Suppressor macrophage treated with lipopolysaccharide for 1 hour (primary cell): ENCODE measurements around the gene TRAPPC10.

Experiments used
- DNase-seq, 3 donors: peaks; one replicate each; pipeline ENCODE4 v3.0.0-alpha.2; 2020 to 2022

The TRAPPC10 gene

DNA sequence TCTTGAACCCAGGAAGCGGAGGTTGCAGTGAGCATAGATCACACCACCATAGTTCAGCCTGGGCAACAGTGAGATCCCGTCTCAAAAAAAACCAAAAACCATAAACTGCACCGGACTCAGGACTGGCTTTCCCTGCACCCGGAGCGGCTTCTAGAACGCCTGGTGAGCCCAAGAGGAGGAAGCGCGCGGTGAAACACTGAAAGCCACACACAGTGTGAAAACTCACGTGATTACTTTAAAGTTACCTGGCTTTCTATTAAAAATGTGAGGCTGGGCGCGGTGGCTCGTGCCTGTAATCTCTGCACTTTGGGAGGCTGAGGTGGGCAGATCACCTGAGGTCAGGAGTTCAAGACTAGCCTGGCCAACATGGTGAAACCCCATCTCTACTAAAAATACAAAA, 7.0 kb upstream of the TRAPPC10 start:
- no peak for DNase-seq

DNA sequence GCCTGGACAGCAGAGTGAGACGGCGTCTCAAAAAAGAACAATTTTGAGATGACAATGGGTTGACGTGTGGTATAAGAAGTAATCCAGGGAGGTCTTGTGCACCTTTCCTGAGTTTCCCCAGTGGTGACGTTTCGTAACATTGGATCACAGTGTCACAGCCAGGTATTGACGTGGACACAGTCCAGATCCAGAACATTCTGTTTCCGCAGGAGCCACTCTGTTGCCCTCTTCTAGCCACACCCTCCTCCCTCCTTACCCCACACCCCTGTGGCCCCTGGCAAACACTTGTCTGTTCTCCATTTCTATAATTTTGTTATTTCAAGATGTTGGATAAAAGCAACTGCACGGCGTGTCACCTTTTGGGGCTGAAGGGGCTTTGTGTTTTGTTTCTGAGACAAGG, 6.5 kb upstream of the TRAPPC10 start:
- no peak for DNase-seq

DNA sequence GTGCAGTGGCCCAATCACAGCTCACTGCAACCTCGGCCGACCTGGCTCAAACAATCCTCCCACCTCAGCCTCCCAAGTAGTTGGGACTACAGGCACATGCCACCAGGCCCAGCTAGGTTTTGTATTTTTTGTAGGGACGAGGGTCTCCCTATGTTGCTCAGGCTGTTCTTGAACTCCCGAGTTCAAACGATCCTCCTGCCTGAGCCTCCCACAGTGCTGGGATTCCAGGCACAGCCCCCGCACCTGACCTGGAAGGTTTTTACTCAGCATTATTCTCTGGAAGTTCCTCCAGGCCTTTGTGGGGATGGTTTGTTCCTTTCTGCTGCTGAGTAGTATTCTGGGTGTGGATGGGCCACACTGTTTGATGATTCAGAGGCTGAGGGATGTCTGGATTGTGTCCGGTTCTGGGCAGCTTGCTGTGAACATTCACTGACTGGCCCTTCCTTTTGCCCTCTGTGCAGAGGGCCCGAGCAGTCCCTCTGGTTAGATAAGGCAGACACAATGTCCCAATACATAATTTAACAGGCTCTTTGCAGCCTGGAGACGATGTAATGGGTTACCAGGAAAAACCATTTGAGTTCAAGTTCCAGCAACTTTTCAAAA, 6.0 kb upstream of the TRAPPC10 start:
- no peak for DNase-seq

DNA sequence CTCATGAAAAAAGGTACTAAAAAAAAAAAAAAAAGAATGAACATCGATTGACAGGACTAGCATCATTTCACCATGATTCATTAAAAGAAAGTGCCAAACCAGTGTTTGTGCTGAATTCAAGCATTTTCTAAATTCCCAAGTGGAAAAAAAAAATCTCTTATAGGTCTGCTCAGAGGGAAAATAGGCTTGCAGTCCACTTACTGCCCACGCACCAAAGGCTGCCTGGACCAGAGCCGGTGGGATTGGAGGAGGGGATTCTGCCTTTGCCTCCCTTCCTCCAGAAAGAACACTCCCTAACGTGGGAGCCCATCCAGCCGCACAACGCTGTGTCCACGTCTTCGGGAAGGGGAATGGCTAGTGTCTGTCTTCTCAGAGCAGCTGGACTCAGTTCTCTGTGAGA, 5.5 kb upstream of the TRAPPC10 start:
- no peak for DNase-seq

DNA sequence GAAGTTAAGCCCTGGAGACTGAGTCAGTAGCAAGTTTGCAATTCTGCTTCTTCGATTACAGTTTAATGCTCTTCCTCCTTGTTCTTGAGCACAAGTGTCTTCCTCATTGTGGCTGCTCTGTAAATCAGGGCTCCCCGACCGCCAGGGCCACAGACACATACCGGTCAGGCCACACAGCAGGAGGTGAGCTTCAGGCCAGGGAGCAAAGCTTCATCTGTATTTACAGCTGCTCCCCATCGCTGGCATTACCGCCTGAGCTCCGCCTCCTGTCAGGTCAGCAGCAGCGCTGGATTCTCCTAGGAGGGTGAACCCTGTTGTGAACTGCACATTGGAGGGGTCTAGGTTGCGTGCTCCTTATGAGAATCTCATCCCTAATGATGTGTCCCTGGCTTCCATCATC, 1.7 kb upstream of the TRAPPC10 start:
- DNase-seq: peak in 2 of 3 donors; percentile 26 to 35

DNA sequence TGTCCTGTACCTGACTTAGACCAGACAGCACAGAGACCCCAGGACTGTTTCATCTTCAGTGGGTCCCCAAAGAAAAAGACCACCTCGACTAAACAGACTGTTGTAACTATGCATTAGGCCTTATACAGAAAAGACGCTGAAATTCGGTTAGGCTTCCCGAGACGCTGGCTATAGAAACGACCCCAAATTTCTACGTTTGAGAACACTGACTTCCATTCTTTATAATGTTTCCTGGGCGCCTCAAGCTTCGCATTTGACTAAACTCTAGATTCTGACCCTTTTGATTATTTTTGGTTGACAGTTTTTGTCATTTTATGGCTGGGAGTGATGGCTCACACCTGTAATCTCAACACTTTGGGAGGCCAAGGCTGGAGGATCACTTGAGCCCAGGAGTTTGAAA, 986 bp upstream of the TRAPPC10 start:
- no peak for DNase-seq

DNA sequence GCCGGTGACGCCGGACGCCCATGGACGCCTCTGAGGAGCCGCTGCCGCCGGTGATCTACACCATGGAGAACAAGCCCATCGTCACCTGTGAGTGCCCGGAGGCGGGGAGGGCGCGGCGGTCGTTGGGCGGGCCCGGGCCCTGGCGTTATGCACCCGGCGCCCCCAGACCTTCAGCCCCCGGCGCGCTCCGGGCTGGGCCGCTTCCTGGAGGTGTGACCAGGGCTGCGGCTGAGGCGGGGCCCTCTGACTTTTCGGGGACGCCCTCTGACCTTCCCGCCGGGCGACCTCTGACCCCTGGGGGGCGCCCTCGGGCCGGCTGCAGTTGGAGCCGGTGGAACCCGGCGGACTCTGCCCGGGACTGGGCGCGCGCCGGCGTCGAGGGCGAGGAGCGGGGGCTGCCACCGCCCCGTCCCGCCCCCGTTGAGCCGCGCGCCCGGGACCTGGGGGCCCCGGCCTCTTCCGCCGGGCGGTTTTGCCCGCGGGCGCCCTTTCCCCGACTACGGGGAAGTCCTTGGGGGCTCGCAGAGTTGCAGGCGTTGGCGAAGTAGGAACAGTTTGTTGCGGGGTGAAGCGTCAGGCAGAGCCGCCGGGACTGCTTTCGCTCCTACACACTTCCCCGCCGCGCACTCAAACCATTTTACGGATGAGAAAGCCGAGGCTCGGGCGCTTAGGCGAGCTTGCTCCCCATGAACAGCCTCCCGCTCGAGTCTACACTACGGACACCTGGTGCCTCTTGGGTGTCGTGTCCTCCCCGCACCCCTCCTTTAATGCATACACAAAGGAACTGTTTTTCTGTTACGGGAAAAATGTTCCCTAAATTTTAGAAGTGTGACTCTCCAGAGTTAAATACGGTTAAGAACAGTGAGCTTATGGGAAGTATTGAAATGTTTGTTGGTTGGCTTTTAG, 618 bp downstream of the TRAPPC10 start:
- peak; percentile 91 to 96 (median 92) for DNase-seq

DNA sequence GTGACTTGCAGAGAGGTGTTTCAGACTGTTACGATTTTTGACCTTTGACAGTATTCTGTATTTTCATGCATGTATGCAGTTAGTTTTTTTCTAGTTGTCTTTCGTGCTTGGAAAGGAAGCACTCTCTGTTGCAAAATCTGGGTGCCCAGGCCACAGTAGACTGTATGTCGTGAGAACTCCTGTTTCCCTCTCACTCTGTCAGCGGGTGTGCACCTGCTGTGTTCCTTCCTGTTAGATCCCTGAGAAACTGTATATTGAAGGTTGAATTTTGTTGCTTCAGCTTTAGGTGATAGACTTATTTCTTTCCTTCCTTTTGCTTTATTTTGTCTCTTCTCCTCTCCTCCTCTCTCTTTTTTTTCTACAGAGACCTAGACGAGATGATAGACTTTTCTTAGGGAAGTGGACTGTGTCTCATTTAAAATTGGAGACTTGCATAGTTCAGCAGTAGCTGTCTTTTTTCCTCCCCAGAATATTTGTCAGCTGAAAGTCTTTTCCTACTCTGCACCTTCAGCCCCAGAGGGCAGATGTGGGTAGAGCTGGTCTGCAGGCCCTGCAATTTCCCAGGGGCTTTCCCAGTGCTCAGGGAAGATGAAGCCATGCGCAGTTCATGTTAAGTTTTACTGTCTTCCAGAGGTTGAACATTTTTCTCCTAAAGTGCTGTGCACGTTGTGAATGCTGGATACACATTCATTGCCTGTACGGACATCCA, 1.4 kb downstream of the TRAPPC10 start:
- DNase-seq: peak; percentile 88 to 90 (median 88)

DNA sequence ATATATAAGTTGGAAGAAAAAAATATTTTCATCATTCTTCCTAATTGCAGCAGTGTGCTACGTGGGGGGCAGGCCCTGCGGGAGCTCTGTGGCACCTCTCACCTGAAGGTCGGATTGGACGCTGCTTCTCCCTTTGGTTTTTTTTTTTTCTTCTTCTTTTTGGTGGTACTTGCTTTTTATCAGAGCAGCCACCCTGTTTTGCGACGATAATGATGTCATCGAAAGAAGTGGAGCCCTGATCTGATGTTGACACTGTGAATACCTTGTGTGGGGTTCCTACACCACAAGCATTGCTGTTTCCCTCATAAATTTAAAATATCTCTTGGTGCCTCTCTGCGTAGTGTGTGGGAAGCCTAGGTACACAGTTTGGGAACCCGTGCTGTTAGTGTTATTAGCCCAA, 5.5 kb downstream of the TRAPPC10 start:
- DNase-seq: no peak

DNA sequence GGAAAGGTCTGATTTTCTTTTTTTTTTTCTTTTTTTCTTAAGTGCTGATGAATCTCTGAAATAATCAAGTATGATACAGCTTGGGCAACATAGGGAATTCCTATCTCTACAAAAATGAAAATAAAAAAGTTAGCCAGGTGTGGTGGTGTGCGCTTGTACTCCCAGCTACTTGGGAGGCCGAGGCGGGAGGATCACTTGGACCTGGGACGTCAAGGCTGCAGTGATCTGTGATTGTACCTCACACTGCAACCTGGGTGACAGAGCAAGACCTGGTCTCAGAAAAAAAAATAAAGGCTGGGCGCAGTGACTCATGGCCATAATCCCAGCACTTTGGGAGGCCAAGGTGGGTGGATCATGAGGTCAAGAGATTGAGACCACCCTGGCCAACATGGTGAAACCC, 6.0 kb downstream of the TRAPPC10 start:
- no peak for DNase-seq

DNA sequence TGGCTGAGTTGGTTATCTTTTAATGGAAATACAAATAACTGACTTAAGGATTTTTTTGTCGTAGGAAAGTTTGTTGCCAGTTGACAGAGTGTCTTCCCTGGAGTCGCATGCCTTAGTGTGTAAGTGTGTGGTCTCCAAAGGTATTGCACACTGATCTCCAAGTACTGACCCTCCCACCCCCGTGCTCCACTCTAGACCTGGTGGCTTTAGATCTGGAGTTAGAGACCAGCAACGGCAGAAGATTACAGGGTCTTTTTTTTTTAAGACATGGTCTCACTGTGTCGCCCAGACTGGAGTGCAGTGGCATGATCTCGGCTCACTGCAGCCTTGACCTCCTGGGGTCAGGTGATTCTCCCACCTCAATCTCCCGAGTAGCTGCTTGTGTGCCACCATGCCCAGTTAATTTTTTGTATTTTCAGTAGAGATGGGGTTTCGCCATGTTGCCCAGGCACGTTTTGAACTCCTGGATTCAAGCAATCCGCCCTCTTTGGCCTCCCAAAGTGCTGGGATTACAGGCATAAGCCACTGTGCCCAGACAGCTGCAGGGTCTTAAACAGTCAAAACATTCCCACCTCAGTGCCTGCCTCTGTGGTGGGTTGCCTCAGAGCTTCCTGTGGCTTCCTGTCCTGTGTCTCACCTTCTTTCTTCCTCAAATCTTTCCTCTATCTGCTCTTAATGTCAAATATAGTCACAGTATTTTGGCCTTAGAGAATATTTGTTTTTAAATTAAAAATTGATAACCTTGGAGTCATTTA, 6.9 kb downstream of the TRAPPC10 start:
- no peak for DNase-seq

DNA sequence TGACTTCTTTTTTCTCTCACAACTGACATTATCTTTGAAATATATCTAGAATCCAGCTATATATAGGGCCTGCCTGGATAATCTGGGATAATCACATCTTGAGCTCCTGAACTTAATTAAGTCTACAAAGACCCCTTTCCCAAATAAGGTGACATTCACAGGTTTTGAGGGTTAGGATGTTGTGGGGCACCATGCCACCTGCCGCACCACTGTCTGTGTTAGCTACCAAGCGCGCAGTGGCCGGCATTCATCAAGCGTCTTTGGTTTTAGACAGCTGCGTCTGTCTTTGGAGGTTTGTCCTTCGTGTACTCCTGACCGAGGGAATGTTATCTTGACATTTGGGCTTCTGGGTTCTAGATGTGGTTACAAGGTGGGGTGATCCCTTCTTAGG, 7.5 kb downstream of the TRAPPC10 start:
- no peak for DNase-seq

DNA sequence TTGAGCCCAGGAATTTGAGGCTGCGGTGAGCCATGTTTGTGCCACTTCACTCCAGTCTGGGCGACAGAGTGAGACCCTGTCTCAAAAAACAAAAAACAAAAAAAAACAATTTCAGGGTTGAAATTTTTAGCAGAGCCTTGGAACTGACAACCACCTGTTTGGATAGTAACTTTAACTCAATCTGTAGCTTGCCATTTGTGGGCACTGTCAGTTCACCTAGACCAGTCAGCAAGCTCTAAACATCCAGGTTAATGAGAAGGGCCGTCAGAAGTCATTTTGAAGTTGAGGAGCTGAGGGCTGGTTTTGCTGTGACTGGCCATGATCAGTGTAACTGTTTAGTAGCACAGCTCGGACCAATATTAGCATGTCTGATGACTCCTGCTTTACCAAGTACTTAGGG, 8.4 kb downstream of the TRAPPC10 start:
- DNase-seq: no peak

DNA sequence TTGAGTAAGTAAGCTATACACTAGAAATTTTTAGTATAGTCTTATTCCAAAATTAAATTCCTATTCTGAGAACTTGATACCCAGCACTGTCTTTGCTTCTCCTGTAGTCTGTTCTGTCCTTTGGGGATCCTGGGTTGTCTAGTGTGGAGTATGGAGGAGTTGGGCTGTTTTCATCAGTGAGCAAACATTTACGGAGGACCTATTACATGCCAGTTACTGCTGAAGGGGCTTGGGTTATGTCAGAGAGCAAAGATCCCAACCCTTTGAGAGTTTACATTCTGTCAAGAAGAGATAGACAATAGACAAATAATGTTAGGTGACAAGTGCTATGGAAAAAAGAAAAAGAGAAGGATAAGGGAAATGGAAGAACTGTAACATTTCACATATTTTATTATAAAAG, 9.0 kb downstream of the TRAPPC10 start:
- DNase-seq: no peak

DNA sequence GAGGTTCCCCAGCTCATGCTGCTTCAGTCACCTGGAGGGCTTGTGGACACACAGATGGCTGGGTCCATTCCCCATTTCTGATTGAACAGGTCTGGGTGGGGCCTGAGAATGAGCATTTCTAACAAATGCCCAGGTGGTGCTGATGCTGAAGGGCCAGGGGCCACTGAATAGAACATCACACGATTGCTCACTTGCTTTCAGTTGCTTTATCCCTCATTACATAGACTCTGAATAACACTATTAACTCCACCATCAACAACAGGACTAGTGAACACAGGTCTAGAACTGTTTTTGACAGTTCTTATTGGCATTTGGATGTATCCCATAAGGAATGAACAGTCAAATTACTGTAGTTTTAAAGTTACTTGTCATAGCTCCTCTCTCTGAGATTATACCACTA, 12.1 kb downstream of the TRAPPC10 start:
- DNase-seq: no peak

DNA sequence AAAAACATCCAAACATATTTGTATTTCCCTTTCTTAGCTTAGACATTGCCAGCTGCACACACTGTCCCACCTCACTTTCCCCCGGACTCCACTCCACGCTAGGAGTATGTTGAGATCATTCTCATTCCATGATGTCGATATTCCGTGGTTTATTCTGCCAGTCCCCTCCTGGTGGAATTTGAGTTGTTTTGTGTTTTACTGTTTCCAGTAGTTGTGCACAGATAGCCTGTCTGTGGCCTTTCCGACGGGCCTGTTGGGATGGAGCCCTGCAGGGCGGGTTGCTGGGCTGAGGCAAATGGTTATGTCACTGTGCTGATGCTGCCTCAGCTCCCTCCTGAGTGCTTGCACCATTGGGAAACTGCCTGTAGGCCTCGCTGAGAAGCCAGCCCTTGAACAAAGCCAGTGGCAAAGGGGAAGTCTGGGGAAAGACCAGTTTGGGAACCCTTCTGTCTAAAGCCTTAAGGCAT, 12.8 kb downstream of the TRAPPC10 start:
- DNase-seq: peak; percentile 95 to 98 (median 97)

DNA sequence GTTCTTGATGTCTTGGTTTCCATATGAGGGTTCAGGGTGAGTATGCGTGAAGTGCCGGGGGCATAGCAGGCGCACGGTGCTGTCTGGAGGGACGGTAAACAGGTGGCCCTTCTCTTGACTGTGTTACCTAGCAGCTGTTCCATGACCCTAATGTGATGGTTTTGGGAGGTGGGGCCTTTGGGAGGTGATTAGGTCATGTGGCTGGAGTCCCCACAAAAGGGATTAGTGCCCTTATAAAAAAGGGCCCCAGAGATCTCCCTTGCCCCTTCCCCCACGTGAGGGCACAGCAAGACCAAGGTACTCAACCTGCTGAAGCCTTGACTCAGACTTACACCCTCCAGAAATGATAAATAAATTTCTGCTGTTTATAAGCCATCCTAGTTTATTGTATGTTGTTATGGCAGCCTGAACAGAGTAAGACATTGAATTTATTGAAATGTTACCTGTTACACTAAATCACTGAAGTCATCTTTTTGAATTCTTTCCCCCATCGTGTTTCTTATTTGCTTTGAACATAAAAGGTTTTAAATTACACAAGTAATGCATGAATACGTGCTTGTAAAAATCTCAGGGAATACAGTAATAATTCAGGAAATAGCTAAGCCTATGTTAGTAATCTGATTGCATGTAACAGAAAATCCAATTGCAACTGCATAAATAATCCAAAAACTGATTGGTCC, 15.6 kb downstream of the TRAPPC10 start:
- no peak for DNase-seq

DNA sequence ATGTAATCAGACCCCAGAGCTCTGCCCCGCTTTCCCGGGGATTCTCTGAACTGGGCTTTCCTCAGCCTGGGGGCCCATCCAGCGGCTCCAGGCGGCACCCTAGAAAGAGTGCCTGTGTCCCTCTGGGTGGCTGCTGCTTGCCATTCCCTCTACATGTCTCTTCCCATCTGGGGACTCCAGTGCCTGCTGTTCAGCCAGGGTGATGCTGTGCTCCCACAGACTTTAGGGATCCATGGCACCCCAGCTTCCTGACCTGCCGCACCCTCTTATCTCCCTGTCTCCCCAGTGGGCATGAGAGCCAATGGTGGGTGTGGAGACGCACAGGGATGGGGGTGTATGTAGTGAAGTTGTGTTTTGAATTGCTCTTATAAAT, 16.2 kb downstream of the TRAPPC10 start:
- DNase-seq: no peak

DNA sequence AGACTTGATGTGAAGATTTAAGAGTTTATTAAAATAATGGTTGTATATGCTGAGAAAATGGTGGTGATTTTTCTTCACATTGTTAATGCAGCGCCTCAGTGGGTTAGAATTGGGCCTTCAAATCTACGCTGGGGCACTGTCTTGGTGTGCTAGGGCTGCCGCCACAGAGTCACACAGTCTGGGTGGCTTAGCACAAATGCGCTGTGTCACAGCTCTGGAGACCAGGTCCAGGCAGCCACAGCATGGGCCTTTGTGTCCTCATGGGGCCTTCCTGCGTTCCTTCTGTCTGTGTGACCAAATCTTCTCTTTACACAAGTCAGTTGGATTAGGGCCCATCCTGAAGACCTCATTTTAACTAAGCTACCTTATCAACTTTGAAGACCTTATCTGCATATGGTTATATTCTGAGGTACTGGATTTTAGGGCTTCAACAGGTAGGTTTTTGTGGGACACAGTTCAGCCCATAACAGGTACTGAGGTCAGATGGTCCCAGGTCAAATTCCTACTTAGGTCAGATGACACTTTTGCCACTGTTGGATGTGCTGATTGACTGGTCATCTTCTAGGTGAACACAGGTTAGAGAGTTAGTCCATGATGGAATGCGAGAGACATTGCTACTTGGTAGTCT, 17.5 kb downstream of the TRAPPC10 start:
- no peak for DNase-seq

DNA sequence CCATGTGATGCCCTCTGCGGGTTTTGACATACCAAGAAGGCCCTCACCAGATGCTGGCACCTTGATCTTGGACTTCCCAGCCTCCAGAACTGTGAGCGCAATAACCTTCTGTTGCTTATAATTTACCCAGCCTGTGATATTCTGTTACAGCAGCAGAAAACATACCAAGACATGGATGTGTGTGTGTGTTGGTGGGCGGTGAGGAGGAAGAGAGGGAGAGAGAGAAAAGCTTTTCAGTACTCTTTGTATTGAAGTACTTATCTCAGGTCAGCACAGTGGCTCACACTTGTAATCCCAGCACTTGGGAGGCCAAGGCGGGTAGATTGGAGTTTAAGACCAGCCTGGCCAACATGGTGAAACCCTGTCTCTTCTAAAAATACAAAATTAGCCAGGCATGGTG, 23.1 kb downstream of the TRAPPC10 start:
- DNase-seq: no peak

DNA sequence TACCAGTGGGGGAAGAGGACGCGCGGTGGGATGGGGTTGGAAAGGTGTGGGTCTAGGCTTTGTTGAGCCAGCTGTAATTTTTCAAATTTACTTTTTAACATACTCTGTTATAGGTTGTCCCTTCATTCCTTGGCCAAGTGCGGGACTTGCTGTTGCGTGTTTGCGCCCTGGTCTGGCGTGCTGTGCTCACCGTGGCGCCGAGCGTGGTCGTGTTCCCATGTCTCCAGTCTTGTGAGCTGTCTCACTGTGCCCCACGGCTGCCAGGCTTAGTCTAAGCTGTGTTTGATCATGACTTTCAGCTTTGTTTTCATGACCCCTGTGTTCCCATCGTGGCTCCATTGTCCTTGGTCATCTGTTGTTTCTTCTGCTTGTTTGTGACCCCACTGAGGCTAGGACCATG, 26.0 kb downstream of the TRAPPC10 start:
- DNase-seq: no peak

DNA sequence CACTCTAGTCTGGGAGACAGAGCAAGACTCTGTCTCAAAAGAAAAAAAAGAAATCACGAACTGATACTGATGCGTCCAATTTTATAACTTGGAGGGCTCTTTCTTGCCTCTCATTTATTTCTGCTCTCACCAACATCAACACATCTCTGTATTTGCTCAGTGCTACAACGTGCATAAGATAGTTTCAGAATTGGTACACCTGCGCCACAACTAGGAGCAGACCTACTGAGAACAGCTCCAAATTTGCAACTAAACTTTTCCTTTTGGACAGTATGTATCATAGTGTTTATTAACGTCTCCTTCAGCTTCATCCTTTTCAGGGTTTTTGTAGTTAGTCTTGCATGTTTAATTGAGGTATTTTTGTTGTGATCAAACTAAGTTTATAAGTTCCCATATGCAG, 27.7 kb downstream of the TRAPPC10 start:
- DNase-seq: no peak
